IMR-90 (cell line): ENCODE results near the gene ECE2. TPM values are rescaled to one million over a fixed set of nuclear protein-coding genes. Genes with fewer than 3 reads are reported as not detected.

Source experiments
- ATAC-seq: fragments of 200-7000 bp; cut with Tn5 transposase; 2 replicates; pipeline ENCODE4 v1.9.1; 2020; ENCODE audit warnings: low read depth, mild to moderate bottlenecking, moderate library complexity
- BruUV-seq: library from RNA; stranded (reverse); fragments of 400-500 nt; replicated peaks from 2 replicates; lab custom pipeline; 2021; lab: Mats Ljungman, UMichigan
- CTCF ChIA-PET: fragments of 300-600 bp; formaldehyde crosslinking; extraction: SDS; loops from one replicate; lab custom pipeline; 2021; ENCODE audit warnings: antibody characterized with exemption; lab: Yijun Ruan, JAX
- POLR2A ChIA-PET: fragments of 300-600 bp; sonication (Branson Sonifier 250); formaldehyde crosslinking; loops from one replicate; lab custom pipeline; 2022; ENCODE audit warnings: antibody characterized with exemption; ENCODE audit not compliant: unreplicated experiment; lab: Charles Lee
- DNase-seq: peaks from one replicate; pipeline ENCODE4 v3.0.0; 2013
- H2AFZ ChIP-seq: replicated peaks from 2 replicates; pipeline ENCODE3; 2013; ENCODE audit warnings: low read length, mild to moderate bottlenecking; ENCODE audit not compliant: poor library complexity
- H2AK5ac ChIP-seq: 2 replicates; pipeline ENCODE4 v1.6.1; 2013; ENCODE audit warnings: low read depth, low read length, inconsistent platforms
- H2AK9ac ChIP-seq: replicated peaks from 2 replicates; pipeline ENCODE3; 2013; ENCODE audit warnings: mild to moderate bottlenecking, low read depth, low read length, moderate library complexity; ENCODE audit not compliant: poor library complexity
- H2BK120ac ChIP-seq: 2 replicates; pipeline ENCODE4 v1.6.1; 2013; ENCODE audit warnings: low read depth, low read length, inconsistent platforms
- H2BK15ac ChIP-seq: 3 replicates; pipeline ENCODE4 v1.6.1; 2013; ENCODE audit warnings: low read depth, low read length, inconsistent platforms
- H2BK20ac ChIP-seq: 2 replicates; pipeline ENCODE4 v1.6.1; 2013; ENCODE audit warnings: low read depth, mild to moderate bottlenecking, inconsistent platforms, low read length, moderate library complexity
- H2BK5ac ChIP-seq: 2 replicates; pipeline ENCODE4 v1.6.1; 2013; ENCODE audit warnings: mild to moderate bottlenecking, low read depth, low read length, inconsistent platforms; ENCODE audit not compliant: poor library complexity, severe bottlenecking
- H3K14ac ChIP-seq: replicated peaks from 2 replicates; pipeline ENCODE4 v1.6.1; 2013; ENCODE audit warnings: low read depth, low read length, inconsistent platforms
- H3K18ac ChIP-seq: 2 replicates; pipeline ENCODE4 v1.6.1; 2013; ENCODE audit warnings: low read depth, low read length, control low read depth
- H3K23ac ChIP-seq: 2 replicates; pipeline ENCODE4 v1.6.1; 2013; ENCODE audit warnings: low read depth, low read length, inconsistent platforms
- H3K27ac ChIP-seq: 2 replicates; pipeline ENCODE4 v1.5.1; 2013; ENCODE audit warnings: mild to moderate bottlenecking, control low read depth, low read length; ENCODE audit not compliant: insufficient read depth
- H3K27me3 ChIP-seq: 2 replicates; pipeline ENCODE4 v1.6.1; 2013; ENCODE audit warnings: low read length; ENCODE audit not compliant: control insufficient read depth, insufficient read depth
- H3K36me3 ChIP-seq: 2 replicates; pipeline ENCODE4 v1.6.1; 2013; ENCODE audit warnings: low read length, mixed read lengths; ENCODE audit not compliant: control insufficient read depth, insufficient read depth
- H3K4ac ChIP-seq: 2 replicates; pipeline ENCODE4 v1.6.1; 2013; ENCODE audit warnings: low read depth, low read length, inconsistent platforms
- H3K4me1 ChIP-seq: 2 replicates; pipeline ENCODE4 v1.6.1; 2013; ENCODE audit warnings: low read length, mixed read lengths; ENCODE audit not compliant: control insufficient read depth, insufficient read depth
- H3K4me2 ChIP-seq: 2 replicates; pipeline ENCODE4 v1.6.1; 2013; ENCODE audit warnings: low read depth, mild to moderate bottlenecking, control low read depth, low read length, moderate library complexity
- H3K4me3 ChIP-seq: 2 replicates; pipeline ENCODE4 v1.5.1; 2013; ENCODE audit warnings: low read depth, mild to moderate bottlenecking, control low read depth, low read length, moderate library complexity; ENCODE audit not compliant: insufficient read depth
- H3K56ac ChIP-seq: 2 replicates; pipeline ENCODE4 v1.6.1; 2013; ENCODE audit warnings: low read length, inconsistent platforms; ENCODE audit not compliant: insufficient read depth; ENCODE audit errors: extremely low read depth
- H3K79me1 ChIP-seq, 2 experiments: 2 replicates each; pipeline ENCODE4 v1.6.1; 2013; ENCODE audit warnings: low read length in 2 of 2, inconsistent platforms in 1 of 2, low read depth in 1 of 2
- H3K9ac ChIP-seq: 2 replicates; pipeline ENCODE4 v1.6.1; 2013; ENCODE audit warnings: low read depth, low read length, control low read depth
- H3K9me1 ChIP-seq: 2 replicates; pipeline ENCODE4 v1.6.1; 2013; ENCODE audit warnings: low read length, inconsistent platforms; ENCODE audit not compliant: insufficient read depth
- H3K9me3 ChIP-seq: 2 replicates; pipeline ENCODE4 v1.6.1; 2013; ENCODE audit warnings: low read length; ENCODE audit not compliant: control insufficient read depth, insufficient read depth
- H4K20me1 ChIP-seq: 2 replicates; pipeline ENCODE4 v1.6.1; 2013; ENCODE audit warnings: low read length, inconsistent platforms; ENCODE audit not compliant: insufficient read depth
- H4K5ac ChIP-seq: 2 replicates; pipeline ENCODE4 v1.6.1; 2013; ENCODE audit warnings: mild to moderate bottlenecking, low read depth, low read length, control low read depth
- H4K8ac ChIP-seq, 2 experiments: 2 replicates each; pipeline ENCODE4 v1.6.1; 2013; ENCODE audit warnings: low read depth in 2 of 2, low read length in 2 of 2, control low read depth in 1 of 2, inconsistent platforms in 1 of 2
- H4K91ac ChIP-seq: 2 replicates; pipeline ENCODE4 v1.6.1; 2013; ENCODE audit warnings: low read depth, low read length, inconsistent platforms; ENCODE audit not compliant: insufficient read depth
- ELK1 ChIP-seq: fragments of 150-350 bp; IDR thresholded peaks from 2 replicates; pipeline ENCODE4 v1.6.1; 2016; ENCODE audit warnings: low read depth, mild to moderate bottlenecking, low read length, moderate library complexity, borderline replicate concordance
- MAFK ChIP-seq: IDR thresholded peaks from 2 replicates; pipeline ENCODE4 v1.6.1; 2012; ENCODE audit warnings: low read depth, low read length, improper control_type of control experiment
- MXI1 ChIP-seq: IDR thresholded peaks from 2 replicates; pipeline ENCODE4 v1.6.1; 2012; ENCODE audit warnings: low read depth, mild to moderate bottlenecking, low read length, moderate library complexity, borderline replicate concordance
- RAD21 ChIP-seq: IDR thresholded peaks from 2 replicates; pipeline ENCODE4 v1.6.1; 2012; ENCODE audit warnings: low read length, improper control_type of control experiment
- RCOR1 ChIP-seq: IDR thresholded peaks from 2 replicates; pipeline ENCODE4 v1.6.1; 2012; ENCODE audit warnings: mild to moderate bottlenecking, low read length, improper control_type of control experiment; ENCODE audit not compliant: insufficient replicate concordance
- RFX5 ChIP-seq: IDR thresholded peaks from 2 replicates; pipeline ENCODE4 v1.8.0; 2012; ENCODE audit warnings: low read depth, mild to moderate bottlenecking, low read length, moderate library complexity
- SMC3 ChIP-seq: fragments of 150-350 bp; IDR thresholded peaks from 2 replicates; pipeline ENCODE4 v1.6.1; 2016; ENCODE audit warnings: low read depth, mild to moderate bottlenecking, antibody characterized with exemption, low read length, moderate library complexity
- WGBS, 2 experiments: methylation state at CpG; one replicate each; pipeline versions ENCODE4 v1.1.5 to v1.1.7; 2013; ENCODE audit warnings: missing lambda C conversion rate in 2 of 2; ENCODE audit not compliant: insufficient read length in 1 of 2; ENCODE audit errors: extremely low coverage in 2 of 2; 5-methylcytosine and 5-hydroxymethylcytosine counted together
- dilution Hi-C: fragments of 300-500 bp; cut with HindIII; formaldehyde crosslinking; loops from one replicate; pipeline ENCODE4 v1.14.3; 2018; ENCODE audit warnings: low sequenced_read_pairs; ENCODE audit not compliant: unreplicated experiment
- in situ Hi-C: fragments of 300-500 bp; cut with MboI; formaldehyde crosslinking; loops from 3 replicates; pipeline ENCODE4 v1.14.3; 2019; ENCODE audit warnings: low sequenced_read_pairs, inconsistent platforms, mixed read lengths
- intact Hi-C: fragments of 100-400 bp; cut with micrococcal nuclease; formaldehyde crosslinking; loops from 2 replicates; pipeline ENCODE4 v1.10.0; 2022
- polyA plus RNA-seq, 3 experiments: library from polyadenylated mRNA; depleted of rRNA; stranded (reverse); fragments of >200 nt; gene quantifications; 2 replicates each; pipeline ENCODE4 v1.2.3, GENCODE V29; 2012; ENCODE audit warnings: low replicate concordance in 1 of 3
- total RNA-seq: library from RNA; depleted of rRNA; stranded (reverse); fragments of >200 nt; gene quantifications from 2 replicates; pipeline ENCODE4 v1.2.3, GENCODE V29; 2012
- TF ChIP-seq, protein P1 (sequence below): conservative IDR thresholded peaks from 2 replicates; pipeline ENCODE4 v1.5.1; 2012; ENCODE audit warnings: mild to moderate bottlenecking, low read depth, low read length, improper control_type of control experiment

Gene ECE2
- total and polyA plus RNA-seq, 2 of the 4 experiments (the other 2 are of a cell fraction) = not detected

DNA sequence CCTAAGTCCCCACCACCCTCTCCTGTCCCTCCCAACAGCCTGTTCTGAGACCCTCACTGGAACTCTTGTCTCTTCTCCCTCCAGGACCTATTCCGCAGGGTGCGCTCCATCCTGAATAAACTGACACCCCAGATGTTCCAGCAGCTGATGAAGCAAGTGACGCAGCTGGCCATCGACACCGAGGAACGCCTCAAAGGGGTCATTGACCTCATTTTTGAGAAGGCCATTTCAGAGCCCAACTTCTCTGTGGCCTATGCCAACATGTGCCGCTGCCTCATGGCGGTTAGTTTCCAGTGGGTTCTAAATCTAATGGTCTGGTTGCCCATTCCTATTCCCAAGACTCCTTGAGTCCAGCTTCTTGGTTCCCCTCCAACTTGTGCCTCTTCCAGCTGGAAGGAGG, 47.9 kb downstream of the ECE2 start:
- 95% methylated on average over 6 of the region's 8 CpGs; no CpG with 5 or more reads in 1 of the 2 experiments for WGBS, 2 experiments
- ATAC-seq (no peak), DNase-seq (no peak)
- no peaks in the 10 kb centered on the region for H3K27me3 ChIP-seq
- POLR2A ChIA-PET = no interaction called here
- H2AK5ac ChIP-seq = no peak overlapping the region
- H4K8ac ChIP-seq = no peak overlapping the region
- peaks cover 86% of the 10 kb centered on the region for H3K36me3 ChIP-seq
- BruUV-seq = no TSS peak
- in situ Hi-C loops (no loop called here), dilution Hi-C loops (no loop called here), intact Hi-C loops (no loop called here)
- no peak overlapping the region for H3K56ac ChIP-seq
- H2AK9ac ChIP-seq = no peak overlapping the region
- H3K9me3 ChIP-seq = no peaks in the 10 kb centered on the region
- H3K4me3 ChIP-seq = no peak overlapping the region
- TF ChIP-seq ELK1 (no peak), SMC3 (no peak), MAFK (no peak), RFX5 (no peak), MXI1 (no peak), RCOR1 (no peak), RAD21 (no peak)
- TF ChIP-seq, protein P1, sequence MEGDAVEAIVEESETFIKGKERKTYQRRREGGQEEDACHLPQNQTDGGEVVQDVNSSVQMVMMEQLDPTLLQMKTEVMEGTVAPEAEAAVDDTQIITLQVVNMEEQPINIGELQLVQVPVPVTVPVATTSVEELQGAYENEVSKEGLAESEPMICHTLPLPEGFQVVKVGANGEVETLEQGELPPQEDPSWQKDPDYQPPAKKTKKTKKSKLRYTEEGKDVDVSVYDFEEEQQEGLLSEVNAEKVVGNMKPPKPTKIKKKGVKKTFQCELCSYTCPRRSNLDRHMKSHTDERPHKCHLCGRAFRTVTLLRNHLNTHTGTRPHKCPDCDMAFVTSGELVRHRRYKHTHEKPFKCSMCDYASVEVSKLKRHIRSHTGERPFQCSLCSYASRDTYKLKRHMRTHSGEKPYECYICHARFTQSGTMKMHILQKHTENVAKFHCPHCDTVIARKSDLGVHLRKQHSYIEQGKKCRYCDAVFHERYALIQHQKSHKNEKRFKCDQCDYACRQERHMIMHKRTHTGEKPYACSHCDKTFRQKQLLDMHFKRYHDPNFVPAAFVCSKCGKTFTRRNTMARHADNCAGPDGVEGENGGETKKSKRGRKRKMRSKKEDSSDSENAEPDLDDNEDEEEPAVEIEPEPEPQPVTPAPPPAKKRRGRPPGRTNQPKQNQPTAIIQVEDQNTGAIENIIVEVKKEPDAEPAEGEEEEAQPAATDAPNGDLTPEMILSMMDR = no peak
- no peak overlapping the region for H2AFZ ChIP-seq
- peaks cover 88% of the 10 kb centered on the region for H4K20me1 ChIP-seq
- no peak overlapping the region for H3K18ac ChIP-seq
- H2BK15ac ChIP-seq = no peak overlapping the region
- no peak overlapping the region for H3K4ac ChIP-seq
- CTCF ChIA-PET = no interaction called here
- H4K5ac ChIP-seq = no peak overlapping the region
- no peak overlapping the region for H2BK20ac ChIP-seq
- no peak overlapping the region for H2BK120ac ChIP-seq
- H3K9me1 ChIP-seq = peaks cover 33% of the 10 kb centered on the region
- H3K79me1 ChIP-seq = peaks cover 44 to 94% of the 10 kb centered on the region in 2 experiments
- H3K4me2 ChIP-seq = no peak overlapping the region
- no peak overlapping the region for H4K91ac ChIP-seq
- H3K4me1 ChIP-seq = peaks cover 12% of the 10 kb centered on the region
- no peak overlapping the region for H3K14ac ChIP-seq
- H2BK5ac ChIP-seq = no peak overlapping the region
- H3K23ac ChIP-seq = no peak overlapping the region
- no peak overlapping the region for H3K9ac ChIP-seq
- no peak overlapping the region for H3K27ac ChIP-seq
